HG03520 (cell line): ENCODE results near the gene TFE3.
A peak's percentile ranks its signal among the peaks of the same experiment; 100 is the strongest.

ENCODE experiments used
- ATAC-seq: cut with Tn5 transposase; IDR thresholded peaks from one replicate; pipeline ENCODE4 v1.9.1; 2021; ENCODE audit warnings: mild to moderate bottlenecking, moderate library complexity; ENCODE audit not compliant: unreplicated experiment

The TFE3 gene, protein sequence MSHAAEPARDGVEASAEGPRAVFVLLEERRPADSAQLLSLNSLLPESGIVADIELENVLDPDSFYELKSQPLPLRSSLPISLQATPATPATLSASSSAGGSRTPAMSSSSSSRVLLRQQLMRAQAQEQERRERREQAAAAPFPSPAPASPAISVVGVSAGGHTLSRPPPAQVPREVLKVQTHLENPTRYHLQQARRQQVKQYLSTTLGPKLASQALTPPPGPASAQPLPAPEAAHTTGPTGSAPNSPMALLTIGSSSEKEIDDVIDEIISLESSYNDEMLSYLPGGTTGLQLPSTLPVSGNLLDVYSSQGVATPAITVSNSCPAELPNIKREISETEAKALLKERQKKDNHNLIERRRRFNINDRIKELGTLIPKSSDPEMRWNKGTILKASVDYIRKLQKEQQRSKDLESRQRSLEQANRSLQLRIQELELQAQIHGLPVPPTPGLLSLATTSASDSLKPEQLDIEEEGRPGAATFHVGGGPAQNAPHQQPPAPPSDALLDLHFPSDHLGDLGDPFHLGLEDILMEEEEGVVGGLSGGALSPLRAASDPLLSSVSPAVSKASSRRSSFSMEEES

DNA sequence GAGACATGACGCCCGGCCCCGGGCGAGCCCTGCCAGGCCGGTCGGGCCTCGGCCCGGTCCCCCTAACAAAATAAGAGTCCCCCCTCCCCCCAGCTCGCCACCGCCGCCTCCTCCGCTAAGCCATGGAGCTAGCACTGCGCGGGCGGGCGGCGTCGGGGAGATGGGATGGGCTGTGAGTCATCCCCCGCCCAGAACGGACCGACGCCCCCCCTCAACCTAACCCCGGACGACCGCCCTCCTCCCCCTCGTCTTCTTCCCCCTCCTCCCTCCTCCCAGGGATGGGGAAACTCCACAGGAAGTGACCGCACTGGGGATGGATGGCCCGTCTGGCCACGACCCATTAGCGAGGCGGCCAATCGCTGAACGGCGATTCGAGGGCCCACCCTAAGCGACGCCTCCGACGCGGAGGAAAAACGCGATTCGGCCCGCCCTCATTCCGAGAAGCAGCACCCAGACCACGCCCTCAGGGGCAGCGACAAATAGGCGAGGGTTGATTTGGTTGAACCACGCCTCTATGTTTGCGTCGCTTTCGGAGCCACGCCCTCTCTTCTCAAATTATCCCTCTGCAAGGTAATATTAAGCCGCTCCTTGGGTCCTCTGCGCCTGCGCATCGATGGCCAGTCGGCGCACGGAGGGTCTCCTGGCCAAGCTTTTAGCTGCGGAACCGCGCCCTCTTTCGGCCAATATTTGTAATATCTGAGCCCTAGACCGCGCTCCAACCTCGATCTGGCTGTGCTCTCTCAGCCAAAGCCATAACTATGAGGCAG is at the start of gene TFE3:
Gene TFE3, minus strand, starts transcription at position 138 of the 767 bp plus-strand sequence. Its CDS starts 131 bp downstream, at position 7.
- ATAC-seq = peak; percentile 90

DNA sequence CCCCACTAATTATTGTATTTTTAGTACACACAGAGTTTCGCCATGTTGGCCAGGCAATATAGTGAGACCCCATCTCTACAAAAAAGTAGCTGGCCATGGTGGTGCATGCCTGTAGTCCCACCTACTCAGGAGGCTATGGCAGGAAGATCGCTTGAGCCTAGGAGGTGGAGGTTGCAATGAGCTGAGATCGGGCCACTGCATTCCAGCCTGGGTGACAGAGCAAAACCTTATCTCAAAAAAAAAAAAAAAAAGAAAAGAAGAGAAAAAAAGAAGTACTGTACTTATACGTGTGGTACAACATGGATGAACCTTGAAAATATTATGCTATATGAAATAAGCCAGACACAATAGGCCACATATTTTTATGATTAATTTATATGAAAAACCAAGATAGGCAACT is 46.4 kb upstream of the TFE3 start:
- no peak for ATAC-seq

DNA sequence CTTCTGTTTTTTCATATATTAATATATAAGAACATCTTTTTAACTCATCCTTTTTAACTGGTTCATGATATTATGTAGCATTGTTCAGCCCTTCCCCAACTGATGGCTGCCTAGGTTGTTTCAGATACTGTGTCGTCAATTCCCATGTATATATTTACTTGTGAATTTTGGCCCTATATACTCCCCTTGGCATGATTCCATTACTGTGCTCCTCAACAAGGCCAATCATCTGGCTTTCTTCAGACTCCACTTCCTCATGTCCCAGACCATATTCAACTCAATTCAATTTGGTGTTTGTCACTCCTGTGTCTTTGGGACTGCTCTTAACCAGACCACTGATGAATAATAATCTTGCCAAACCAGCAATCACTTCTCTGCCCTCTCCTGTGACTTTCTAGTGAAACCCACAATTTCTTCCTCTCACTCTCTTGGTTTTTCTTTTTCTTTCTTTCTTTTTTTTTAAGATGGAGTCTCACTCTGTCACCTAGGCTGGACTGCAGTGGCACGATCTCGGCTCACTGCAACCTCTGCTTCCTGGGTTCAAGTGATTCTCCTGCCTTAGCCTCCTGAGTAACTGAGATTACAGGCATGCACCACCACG is 39.2 kb upstream of the TFE3 start:
- no peak for ATAC-seq

DNA sequence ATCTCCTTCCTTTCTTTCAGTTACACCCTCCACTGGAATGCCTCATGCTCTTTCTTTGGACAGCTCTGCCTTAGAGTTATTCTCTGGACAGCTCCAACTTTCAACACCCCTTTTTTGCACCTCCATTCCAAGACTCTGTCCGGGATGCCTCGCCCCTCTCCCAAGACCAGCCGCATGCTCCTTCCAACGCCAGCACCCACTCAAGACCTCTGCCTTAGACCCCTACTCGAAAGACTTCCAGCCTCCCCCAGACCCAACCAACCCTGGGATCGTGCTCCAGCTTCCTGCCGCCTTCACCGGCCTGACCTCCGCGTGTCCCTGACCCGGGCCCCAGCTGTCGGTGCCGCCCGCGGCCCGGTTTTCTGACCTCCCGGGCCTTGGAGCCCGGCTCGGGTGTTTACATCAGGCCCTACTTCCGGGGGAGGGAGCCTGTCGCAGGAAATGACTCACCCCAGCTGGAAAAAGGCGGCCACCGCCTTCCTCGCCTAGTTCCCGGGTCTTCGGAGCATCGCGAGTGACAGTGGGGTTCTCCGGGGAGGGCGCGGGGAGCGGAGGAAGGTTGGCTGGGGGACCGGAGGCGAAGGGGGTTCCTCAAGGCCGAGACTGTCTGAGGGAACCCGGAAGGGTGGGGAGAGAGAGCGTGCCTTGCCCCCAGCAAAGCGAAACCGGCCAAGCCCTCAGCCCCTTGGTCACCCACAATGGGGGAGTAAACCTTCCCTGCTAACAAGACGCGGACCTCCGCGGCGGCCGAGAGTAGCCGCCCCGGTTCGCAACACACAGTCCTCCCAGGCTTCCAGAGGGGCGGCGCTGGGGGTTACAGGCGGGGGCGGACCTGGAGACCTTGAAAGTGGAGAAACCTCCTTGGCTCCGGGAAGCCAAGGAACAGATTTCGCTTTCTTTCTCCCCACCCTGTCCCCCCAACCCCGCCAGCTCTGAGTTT is 36.6 kb upstream of the TFE3 start, which contains the start of gene WDR45:
Gene WDR45, minus strand, starts transcription at position 399 of the 940 bp plus-strand sequence. CDS start 1,792 bp downstream, outside the sequence.
- ATAC-seq = peak; percentile 53

DNA sequence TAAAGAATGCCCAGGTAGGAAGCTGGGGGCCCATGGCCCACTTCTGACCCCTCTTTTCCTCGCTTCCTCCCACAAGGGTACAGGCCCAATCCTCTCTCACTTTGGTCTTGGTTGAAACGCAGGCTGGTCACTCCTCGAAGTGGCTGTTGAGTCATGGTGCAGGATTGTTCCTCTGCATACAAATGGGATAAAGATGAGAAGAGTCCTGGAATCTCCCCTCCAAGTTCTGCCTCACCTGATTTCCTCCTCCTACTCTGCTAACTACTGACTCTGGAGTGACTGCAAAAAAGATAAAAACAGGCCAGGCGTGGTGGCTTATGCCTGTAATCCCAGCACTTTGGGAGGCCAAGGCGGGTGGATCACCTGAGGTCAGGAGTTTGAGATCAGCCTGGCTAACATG is 34.8 kb upstream of the TFE3 start:
- ATAC-seq = no peak

DNA sequence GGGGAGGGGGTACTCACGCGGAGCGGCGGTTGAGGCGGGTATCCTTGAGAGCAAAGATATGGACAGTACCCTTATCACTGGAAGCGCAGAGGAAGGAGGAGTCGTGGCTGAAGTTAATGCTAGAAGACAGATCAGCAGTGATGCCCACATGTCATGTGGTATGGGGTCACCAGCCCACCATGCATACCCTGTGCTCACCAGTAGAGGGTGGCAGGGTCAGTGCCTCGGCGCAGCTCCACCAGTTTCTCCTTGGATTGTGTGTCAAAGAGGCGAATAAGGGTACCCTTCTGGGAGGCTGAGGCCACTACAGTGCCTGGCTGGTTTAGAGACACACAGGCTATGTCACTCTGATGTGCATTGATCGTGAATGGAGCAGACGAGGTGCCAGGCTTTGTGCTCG is 32.2 kb upstream of the TFE3 start:
- no peak for ATAC-seq

DNA sequence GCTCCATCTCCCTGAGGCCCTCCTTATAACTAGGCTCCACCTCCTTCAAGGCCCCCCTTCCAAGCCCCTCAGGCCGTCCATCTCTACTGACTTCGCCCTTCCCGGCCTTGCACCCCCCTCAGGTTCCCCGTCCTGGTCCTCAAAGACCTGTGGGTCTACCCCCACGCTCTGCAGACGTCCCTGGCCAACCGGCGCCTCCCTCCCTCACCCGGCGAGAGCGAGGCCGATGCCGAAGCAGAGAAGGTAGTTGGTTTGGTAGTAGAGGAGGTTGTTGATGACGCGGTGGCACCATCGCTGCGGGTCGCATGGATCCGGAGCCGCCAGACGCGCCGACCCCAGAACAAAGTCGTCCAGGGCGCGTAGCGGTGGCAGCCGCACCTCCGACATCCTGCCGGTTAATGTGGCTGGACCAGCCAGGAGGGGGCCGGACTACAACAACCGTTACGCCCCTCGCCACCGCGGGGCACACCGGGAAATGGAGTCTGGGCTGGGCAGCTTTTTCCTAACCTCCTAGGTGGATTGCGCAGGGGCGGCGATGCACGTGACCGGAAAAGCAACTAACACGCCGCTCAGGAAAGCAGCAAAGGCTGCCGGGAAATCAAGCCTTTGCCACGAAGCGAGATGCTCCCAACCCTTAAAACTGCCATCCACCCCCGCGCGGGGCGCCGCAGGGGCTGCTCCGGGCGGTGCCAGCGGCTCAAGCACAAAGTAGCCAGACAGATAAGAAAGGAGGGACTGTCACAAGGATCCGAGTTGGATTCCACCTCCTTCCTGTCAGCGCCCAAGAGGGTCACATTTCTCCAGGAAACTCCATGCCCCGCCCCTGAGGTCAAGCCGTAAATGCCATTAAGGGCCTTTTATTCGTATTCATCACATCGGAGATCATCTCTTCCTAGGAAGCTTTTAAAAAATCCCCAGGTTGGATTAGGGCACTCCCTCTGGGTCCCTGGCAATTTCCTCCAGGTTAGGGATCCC is 30.7 kb upstream of the TFE3 start, which contains the start of gene PRAF2:
Gene PRAF2, minus strand, starts transcription at position 402 of the 975 bp plus-strand sequence. Its CDS starts 15 bp downstream, at position 387.
- peak; percentile 74 for ATAC-seq

DNA sequence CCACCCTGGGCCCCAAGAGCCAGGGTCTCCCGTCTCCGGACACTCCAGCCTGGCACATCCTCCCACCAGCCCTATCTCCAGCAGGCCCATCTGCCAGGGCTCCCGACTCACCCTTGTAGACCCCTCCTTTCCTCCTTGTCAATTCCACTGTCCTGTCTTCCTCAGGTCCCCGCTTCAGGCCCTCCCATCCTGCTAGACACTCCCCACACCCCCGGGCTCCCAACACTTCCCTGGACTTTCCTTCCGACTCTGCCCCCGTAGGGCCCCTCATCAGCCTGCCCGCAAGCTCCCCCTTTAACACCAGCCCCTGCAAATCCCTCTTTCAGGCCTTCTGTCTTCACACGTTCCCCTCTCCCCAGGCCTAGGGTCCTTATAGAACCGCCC is 29.5 kb upstream of the TFE3 start:
- no peak for ATAC-seq

DNA sequence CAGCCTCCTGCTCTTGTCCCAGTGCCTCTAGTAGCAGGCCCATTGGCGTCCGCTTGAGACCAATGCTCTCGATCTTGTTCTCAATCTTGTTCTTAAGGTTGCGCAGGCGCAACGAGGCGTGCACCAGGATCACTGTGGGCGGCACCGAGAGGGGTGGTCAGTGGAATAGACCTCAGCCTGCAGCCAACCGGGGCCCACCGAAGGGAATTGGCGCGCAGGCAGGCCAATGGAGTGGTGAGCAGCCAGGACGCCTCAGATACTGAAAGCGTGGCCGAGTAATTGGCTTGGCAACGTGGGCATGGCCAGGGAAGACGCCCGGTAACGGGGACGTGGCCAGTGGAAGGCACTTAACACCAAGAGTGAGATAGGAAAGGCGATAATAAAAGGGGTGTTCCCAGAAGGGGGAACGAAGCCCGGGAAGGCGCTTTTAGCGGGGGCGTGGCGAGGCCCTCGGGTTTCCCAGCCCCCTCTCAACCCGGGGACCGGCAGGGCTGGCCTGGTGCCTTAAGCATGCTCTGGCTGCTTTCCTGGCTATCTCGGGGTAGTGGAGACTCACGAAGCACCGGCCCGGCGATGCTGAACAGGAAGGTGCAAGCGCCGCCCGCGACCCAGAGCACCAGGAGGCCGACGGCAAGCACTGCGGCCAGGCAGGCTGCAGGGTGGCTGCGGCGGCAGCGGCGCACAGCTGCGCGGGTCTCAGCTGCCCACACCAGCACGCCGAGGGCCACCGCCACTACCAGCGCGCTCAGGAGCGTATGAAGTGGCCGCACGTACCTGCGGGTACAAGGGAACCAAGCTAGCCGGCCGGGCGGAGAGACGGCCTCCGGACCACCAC is 28.9 kb upstream of the TFE3 start:
- ATAC-seq = no peak

DNA sequence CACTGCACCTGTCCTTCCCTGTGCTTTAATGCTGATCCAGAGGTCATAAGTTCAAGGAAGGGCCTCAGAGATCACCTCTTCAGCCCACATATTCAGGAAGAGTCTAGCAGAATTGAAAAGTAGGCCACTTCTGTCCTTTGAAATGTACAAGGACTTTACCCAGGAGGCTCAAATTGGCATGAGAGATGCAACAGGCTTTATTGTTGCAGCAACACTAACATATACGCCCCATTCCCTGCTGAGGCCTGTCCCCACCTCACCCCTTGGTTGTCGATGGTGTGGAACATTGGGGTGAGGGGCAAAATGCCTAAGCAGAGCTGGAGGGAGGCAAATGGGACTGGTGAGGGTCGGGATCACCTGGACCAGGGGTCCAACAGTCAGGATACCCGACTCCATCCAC is 27.8 kb upstream of the TFE3 start:
- ATAC-seq = no peak

DNA sequence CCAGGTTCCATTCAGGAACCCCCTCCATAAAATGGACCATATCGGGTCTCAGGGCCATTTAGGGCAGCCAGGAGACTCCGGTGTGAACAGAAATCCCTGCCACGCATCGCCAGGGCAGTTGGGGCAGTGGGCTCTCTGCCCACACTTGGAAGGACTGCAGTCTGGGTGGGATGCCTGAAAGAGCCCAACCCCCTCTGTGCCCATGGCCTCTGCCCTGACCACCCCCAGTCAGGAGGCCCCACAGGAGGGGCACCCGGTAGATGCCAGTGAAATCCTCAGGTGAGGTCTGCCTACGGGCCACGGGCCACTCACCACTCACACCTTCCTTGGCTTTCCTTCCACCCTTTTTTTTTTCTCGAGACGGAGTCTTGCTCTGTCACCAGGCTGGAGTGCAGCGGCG is 25.9 kb upstream of the TFE3 start:
- ATAC-seq = no peak

DNA sequence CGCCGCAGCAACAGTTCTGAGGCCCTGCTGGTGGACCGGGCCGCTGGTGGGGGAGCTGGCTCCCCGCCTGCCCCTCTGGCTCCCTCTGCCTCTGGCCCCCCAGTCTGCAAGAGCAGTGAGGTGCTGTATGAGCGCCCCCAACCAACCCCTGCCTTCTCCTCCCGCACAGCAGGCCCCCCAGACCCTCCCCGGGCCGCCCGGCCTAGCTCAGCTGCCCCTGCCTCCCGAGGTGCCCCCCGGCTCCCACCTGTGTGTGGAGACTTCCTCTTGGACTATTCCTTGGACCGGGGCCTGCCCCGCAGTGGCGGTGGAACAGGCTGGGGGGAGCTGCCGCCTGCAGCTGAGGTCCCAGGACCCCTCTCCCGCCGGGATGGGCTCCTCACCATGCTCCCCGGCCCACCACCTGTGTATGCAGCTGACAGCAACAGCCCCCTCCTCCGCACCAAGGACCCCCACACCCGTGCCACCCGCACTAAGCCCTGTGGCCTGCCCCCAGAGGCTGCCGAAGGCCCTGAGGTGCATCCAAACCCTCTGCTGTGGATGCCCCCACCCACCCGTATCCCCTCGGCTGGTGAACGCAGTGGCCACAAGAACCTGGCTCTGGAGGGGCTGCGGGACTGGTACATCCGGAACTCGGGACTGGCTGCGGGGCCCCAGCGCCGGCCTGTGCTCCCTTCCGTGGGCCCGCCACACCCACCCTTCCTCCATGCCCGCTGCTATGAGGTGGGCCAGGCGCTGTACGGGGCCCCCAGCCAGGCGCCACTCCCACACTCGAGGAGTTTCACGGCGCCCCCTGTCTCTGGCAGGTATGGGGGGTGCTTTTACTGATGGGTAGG is 24.3 kb upstream of the TFE3 start:
- ATAC-seq = no peak

DNA sequence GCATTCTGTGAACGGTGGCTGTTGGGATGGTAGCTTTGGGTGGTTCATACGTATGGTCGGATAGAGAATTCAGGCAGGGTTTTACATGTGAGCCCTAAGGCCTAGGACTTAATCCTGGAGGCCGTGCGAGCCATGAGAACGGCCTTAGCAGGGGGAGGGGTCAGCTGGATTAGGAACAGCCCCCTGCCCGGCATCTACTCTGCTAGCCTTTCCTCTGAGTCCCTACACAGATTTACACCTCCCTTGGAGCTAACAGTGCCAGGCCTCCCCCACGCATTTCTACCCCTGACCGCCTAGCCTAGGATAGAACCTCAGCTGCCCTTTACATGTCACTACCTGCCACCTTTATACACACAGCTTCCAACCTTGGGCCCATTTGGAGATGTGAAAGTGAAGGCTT is 23.5 kb upstream of the TFE3 start:
- no peak for ATAC-seq

DNA sequence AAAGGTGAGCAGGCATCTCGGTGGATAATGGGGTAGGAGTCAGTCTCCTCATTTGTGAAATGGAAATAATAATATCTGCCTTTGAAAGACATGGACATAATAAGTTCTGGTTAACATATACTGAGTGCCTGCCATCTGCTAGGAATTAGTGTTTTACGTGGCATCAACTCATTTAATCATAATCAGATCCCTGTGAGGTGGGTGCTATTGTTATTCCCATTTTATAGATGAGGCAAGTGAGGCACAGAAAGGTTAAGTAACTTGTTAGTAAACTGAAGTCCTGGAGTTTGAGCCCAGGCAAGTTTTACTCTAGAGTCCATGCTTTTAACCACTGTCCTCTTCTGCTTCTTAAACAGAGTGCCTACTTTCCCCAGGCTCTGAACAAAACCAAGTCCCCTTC is 23.1 kb upstream of the TFE3 start:
- ATAC-seq = no peak

DNA sequence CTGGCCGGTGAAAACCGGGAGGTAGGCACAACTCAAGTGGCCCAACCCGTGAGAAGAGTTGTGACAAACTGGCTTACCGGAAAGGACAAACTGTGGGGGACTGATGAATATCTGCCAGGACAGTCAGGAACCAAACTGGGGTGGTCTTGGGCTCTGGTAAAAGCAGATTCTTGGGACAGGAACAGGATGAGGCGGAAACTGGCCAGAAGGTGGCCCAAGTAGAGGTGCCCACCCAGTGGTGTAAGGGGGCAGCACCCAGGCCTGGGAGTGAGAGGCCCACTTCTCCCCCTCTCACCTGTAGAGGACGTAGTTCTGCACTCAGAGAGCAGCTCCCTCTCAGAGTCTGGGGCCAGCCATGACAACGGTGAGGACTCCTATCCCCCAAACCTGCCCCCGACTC is 21.6 kb upstream of the TFE3 start:
- ATAC-seq = no peak

DNA sequence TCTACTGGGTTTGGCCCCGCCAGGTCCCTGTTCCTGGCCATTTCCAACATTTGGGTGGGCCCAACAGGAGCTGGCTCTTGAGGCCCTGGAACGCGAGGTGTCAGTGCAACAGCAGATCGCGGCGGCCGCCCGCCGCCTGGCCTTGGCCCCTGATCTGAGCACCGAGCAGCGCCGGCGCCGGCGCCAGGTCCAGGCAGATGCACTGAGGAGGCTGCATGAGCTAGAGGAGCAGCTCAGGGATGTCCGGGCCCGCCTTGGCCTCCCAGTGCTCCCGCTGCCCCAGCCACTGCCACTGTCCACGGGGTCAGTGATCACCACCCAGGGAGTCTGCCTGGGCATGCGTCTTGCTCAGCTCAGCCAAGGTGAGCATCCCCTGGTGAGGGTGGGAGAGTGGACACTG is 21.1 kb upstream of the TFE3 start:
- no peak for ATAC-seq

DNA sequence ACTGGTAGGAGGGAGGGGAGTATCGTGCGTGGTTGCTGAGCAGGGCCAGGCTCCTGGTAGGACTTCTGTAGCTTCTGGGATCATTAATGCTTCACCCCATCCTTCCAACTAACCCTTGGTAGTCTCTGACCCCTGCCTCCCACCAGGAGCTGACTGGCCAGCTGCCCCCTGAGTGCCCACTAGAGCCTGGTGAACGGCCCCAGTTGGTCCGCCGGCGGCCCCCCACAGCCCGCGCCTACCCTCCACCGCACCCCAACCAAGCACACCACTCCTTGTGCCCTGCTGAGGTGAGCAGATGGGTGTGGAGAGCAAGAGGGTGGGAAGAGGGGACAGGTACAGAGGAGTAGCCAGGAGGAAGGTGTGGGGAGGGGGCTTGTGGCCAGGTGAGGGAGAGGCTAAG is 20.6 kb upstream of the TFE3 start:
- no peak for ATAC-seq
